H1 (cell line): ENCODE measurements around the gene OPCML. TPM values are rescaled to one million over a fixed set of nuclear protein-coding genes. Genes with fewer than 3 reads are reported as not detected.
A peak's percentile ranks its signal among the peaks of the same experiment; 100 is the strongest.

Experiments
- CTCF ChIA-PET: fragments of 300-600 bp; sonication (Branson Sonifier 250); formaldehyde crosslinking; loops from one replicate; lab custom pipeline; 2021; ENCODE audit not compliant: partially characterized antibody; lab: Charles Lee
- POLR2A ChIA-PET: fragments of 300-600 bp; sonication (Branson Sonifier 250); formaldehyde crosslinking; loops from one replicate; lab custom pipeline; 2021; ENCODE audit warnings: inconsistent platforms; ENCODE audit not compliant: partially characterized antibody; lab: Charles Lee
- DNase-seq, 2 experiments: peaks; one replicate each; pipeline versions ENCODE4 v3.0.0 to v3.0.0-alpha.2; 2010 to 2022; ENCODE audit warnings: low spot score in 2 of 2, low read depth in 1 of 2, mixed read lengths in 1 of 2
- FAIRE-seq: peaks from 2 replicates; lab custom pipeline; 2011; peaks lifted over from hg19 to GRCh38; lab: Jason Lieb, UNC
- H2AFZ ChIP-seq: 2 replicates; pipeline ENCODE4 v1.8.1; 2012; ENCODE audit warnings: low read length, inconsistent platforms
- H2AK5ac ChIP-seq: 2 replicates; pipeline ENCODE4 v1.6.1; 2013; ENCODE audit warnings: low read depth, low read length
- H2BK120ac ChIP-seq: replicated peaks from 2 replicates; pipeline ENCODE3; 2013; ENCODE audit warnings: low read depth, low read length, inconsistent platforms
- H2BK12ac ChIP-seq: 2 replicates; pipeline ENCODE4 v1.6.1; 2013; ENCODE audit warnings: low read depth, low read length
- H2BK15ac ChIP-seq: 2 replicates; pipeline ENCODE4 v1.6.1; 2013; ENCODE audit warnings: low read length
- H2BK20ac ChIP-seq: 2 replicates; pipeline ENCODE4 v1.6.1; 2013; ENCODE audit warnings: low read length
- H2BK5ac ChIP-seq: 2 replicates; pipeline ENCODE4 v1.6.1; 2013; ENCODE audit warnings: low read depth, low read length
- H3K14ac ChIP-seq: 2 replicates; pipeline ENCODE4 v1.6.1; 2013; ENCODE audit warnings: inconsistent platforms; ENCODE audit not compliant: insufficient read length
- H3K18ac ChIP-seq: 2 replicates; pipeline ENCODE4 v1.6.1; 2013; ENCODE audit warnings: low read length; ENCODE audit errors: extremely low read depth
- H3K23ac ChIP-seq: 2 replicates; pipeline ENCODE4 v1.6.1; 2013; ENCODE audit warnings: inconsistent platforms; ENCODE audit not compliant: insufficient read length
- H3K23me2 ChIP-seq: 2 replicates; pipeline ENCODE4 v1.6.1; 2013; ENCODE audit warnings: low read depth, low read length
- H3K27ac ChIP-seq: 2 replicates; pipeline ENCODE4 v1.6.1; 2011; ENCODE audit warnings: low read depth, low read length, inconsistent platforms
- H3K27me3 ChIP-seq, 4 experiments: replicated peaks in 1 of 4; 1 replicate in 1 of 4; 2 replicates in 3 of 4; pipeline versions ENCODE4 v1.6.1 to v1.8.1; 2011 to 2013; ENCODE audit warnings: low read length in 3 of 4, mild to moderate bottlenecking in 3 of 4, inconsistent platforms in 2 of 4, mixed read lengths in 2 of 4, moderate library complexity in 1 of 4; ENCODE audit not compliant: control insufficient read depth in 3 of 4, insufficient read depth in 3 of 4; ENCODE audit errors: extremely low read depth in 1 of 4
- H3K36me3 ChIP-seq, 4 experiments: 2 replicates each; pipeline versions ENCODE4 v1.6.1 to v1.8.1; 2011 to 2013; ENCODE audit warnings: mild to moderate bottlenecking in 4 of 4, low read length in 3 of 4, moderate library complexity in 2 of 4, control low read depth in 1 of 4, inconsistent platforms in 1 of 4; ENCODE audit not compliant: insufficient read depth in 4 of 4, control insufficient read depth in 2 of 4
- H3K4ac ChIP-seq: replicated peaks from 2 replicates; pipeline ENCODE3; 2013; ENCODE audit warnings: low read length, low read depth, mixed read lengths, inconsistent platforms; ENCODE audit not compliant: insufficient read length
- H3K4me1 ChIP-seq, 4 experiments: replicated peaks in 1 of 4; 1 replicate in 1 of 4; 2 replicates in 3 of 4; pipeline versions ENCODE4 v1.6.1 to v1.8.1; 2011 to 2013; ENCODE audit warnings: low read length in 3 of 4, inconsistent platforms in 2 of 4, mixed read lengths in 1 of 4; ENCODE audit not compliant: insufficient read depth in 4 of 4, control insufficient read depth in 3 of 4
- H3K4me2 ChIP-seq, 2 experiments: 2 replicates each; pipeline versions ENCODE4 v1.6.1 to v1.8.1; 2011 to 2013; ENCODE audit warnings: low read depth in 2 of 2, low read length in 2 of 2, control low read depth in 1 of 2, inconsistent platforms in 1 of 2, mild to moderate bottlenecking in 1 of 2; ENCODE audit not compliant: insufficient read depth in 1 of 2
- H3K4me3 ChIP-seq, 4 experiments: fragments of 200-600, 300-600 bp in 1 of 4; sonication (generic), shearing (Covaris generic), sonication (Bioruptor Twin) in 1 of 4; 2 replicates each; pipeline versions ENCODE4 v1.5.1 to v1.8.1; 2011 to 2016; ENCODE audit warnings: low read length in 4 of 4, low read depth in 3 of 4, control low read depth in 2 of 4, inconsistent platforms in 2 of 4, mild to moderate bottlenecking in 2 of 4, mixed read lengths in 1 of 4, moderate library complexity in 1 of 4; ENCODE audit not compliant: insufficient read depth in 2 of 4; ENCODE audit errors: extremely low read depth in 1 of 4
- H3K56ac ChIP-seq: replicated peaks from 2 replicates; pipeline ENCODE3; 2013; ENCODE audit warnings: low read depth, mild to moderate bottlenecking, mixed read lengths, low read length, inconsistent platforms; ENCODE audit not compliant: insufficient read length
- H3K79me1 ChIP-seq: 2 replicates; pipeline ENCODE4 v1.6.1; 2013; ENCODE audit warnings: low read depth, low read length, control low read depth
- H3K79me2 ChIP-seq, 2 experiments: 2 replicates each; pipeline versions ENCODE4 v1.6.1 to v1.8.1; 2012 to 2013; ENCODE audit warnings: low read length in 2 of 2, mild to moderate bottlenecking in 2 of 2, inconsistent platforms in 1 of 2; ENCODE audit not compliant: insufficient read depth in 2 of 2, control insufficient read depth in 1 of 2
- H3K9ac ChIP-seq, 4 experiments: replicated peaks in 1 of 4; 1 replicate in 1 of 4; 2 replicates in 3 of 4; pipeline versions ENCODE4 v1.6.1 to v1.8.1; 2011 to 2013; ENCODE audit warnings: low read depth in 3 of 4, low read length in 3 of 4, control low read depth in 2 of 4, mild to moderate bottlenecking in 2 of 4, moderate library complexity in 2 of 4, inconsistent platforms in 1 of 4; ENCODE audit errors: extremely low read depth in 1 of 4
- H3K9me3 ChIP-seq, 2 experiments: 2 replicates each; pipeline versions ENCODE4 v1.6.1 to v1.8.1; 2012 to 2013; ENCODE audit warnings: mild to moderate bottlenecking in 2 of 2, moderate library complexity in 2 of 2, control low read depth in 1 of 2, inconsistent platforms in 1 of 2, low read depth in 1 of 2, low read length in 1 of 2, mixed read lengths in 1 of 2; ENCODE audit not compliant: insufficient read depth in 2 of 2
- H4K20me1 ChIP-seq, 2 experiments: replicated peaks in 1 of 2; 2 replicates each; pipeline versions ENCODE3 to v1.8.1; 2011 to 2013; ENCODE audit warnings: inconsistent platforms in 2 of 2, low read length in 2 of 2, mild to moderate bottlenecking in 1 of 2; ENCODE audit not compliant: insufficient read depth in 2 of 2, control insufficient read depth in 1 of 2
- H4K5ac ChIP-seq: 2 replicates; pipeline ENCODE4 v1.6.1; 2013; ENCODE audit warnings: low read length, low read depth, mixed read lengths, inconsistent platforms; ENCODE audit not compliant: insufficient read length
- H4K8ac ChIP-seq: 2 replicates; pipeline ENCODE4 v1.8.0; 2013; ENCODE audit warnings: mild to moderate bottlenecking, moderate library complexity, low read length, inconsistent platforms; ENCODE audit not compliant: insufficient read depth; ENCODE audit errors: extremely low read depth
- H4K91ac ChIP-seq: replicated peaks from 2 replicates; pipeline ENCODE3; 2013; ENCODE audit warnings: low read length, mixed read lengths, inconsistent platforms; ENCODE audit not compliant: insufficient read length
- ATF3 ChIP-seq: IDR thresholded peaks from 2 replicates; pipeline ENCODE4 v1.6.1; 2011; ENCODE audit warnings: low read depth, mild to moderate bottlenecking, low read length; ENCODE audit not compliant: insufficient read depth
- CHD1 ChIP-seq: IDR thresholded peaks from 2 replicates; pipeline ENCODE4 v1.6.1; 2012; ENCODE audit warnings: low read depth, low read length, improper control_type of control experiment
- GTF2F1 ChIP-seq: IDR thresholded peaks from 2 replicates; pipeline ENCODE4 v1.6.1; 2012; ENCODE audit warnings: low read depth, low read length, improper control_type of control experiment, borderline replicate concordance
- HDAC2 ChIP-seq, 2 experiments: fragments of 300-600 bp in 1 of 2; sonication (generic) in 1 of 2; IDR thresholded peaks; 2 replicates each; pipeline ENCODE4 v1.6.1; 2011 to 2012; ENCODE audit warnings: low read depth in 2 of 2, low read length in 2 of 2, mild to moderate bottlenecking in 2 of 2, moderate library complexity in 2 of 2, borderline replicate concordance in 1 of 2, inconsistent platforms in 1 of 2
- JUN ChIP-seq: IDR thresholded peaks from 2 replicates; pipeline ENCODE4 v1.6.1; 2011; ENCODE audit warnings: low read depth, mild to moderate bottlenecking, improper control_type of control experiment, low read length
- POU5F1 ChIP-seq: IDR thresholded peaks from 2 replicates; pipeline ENCODE4 v1.6.1; 2011; ENCODE audit warnings: low read depth, mild to moderate bottlenecking, low read length, moderate library complexity
- RXRA ChIP-seq: IDR thresholded peaks from 2 replicates; pipeline ENCODE4 v1.6.1; 2011; ENCODE audit warnings: low read depth, mild to moderate bottlenecking, low read length, moderate library complexity; ENCODE audit not compliant: insufficient read depth
- SIN3A ChIP-seq, 2 experiments: IDR thresholded peaks in 1 of 2; conservative IDR thresholded peaks in 1 of 2; 2 replicates each; pipeline ENCODE4 v1.6.1; 2011 to 2012; ENCODE audit warnings: low read length in 2 of 2, improper control_type of control experiment in 1 of 2, low read depth in 1 of 2, mild to moderate bottlenecking in 1 of 2
- SIX5 ChIP-seq: IDR thresholded peaks from 2 replicates; pipeline ENCODE4 v1.6.1; 2011; ENCODE audit warnings: mild to moderate bottlenecking, low read depth, low read length
- TCF12 ChIP-seq: IDR thresholded peaks from 2 replicates; pipeline ENCODE4 v1.6.1; 2011; ENCODE audit warnings: low read depth, mild to moderate bottlenecking, low read length
- ZNF274 ChIP-seq: IDR thresholded peaks from 2 replicates; pipeline ENCODE4 v1.7.0; 2012; ENCODE audit warnings: low read length, borderline replicate concordance; ENCODE audit errors: extremely low read depth
- WGBS, 2 experiments: shearing (Covaris generic) in 1 of 2; methylation state at CpG; one replicate each; pipeline versions ENCODE4 v1.1.6 to v1.1.7; 2013 to 2015; ENCODE audit warnings: low lambda C conversion rate in 2 of 2, mixed read lengths in 2 of 2, inconsistent platforms in 1 of 2, low coverage in 1 of 2, missing lambda C conversion rate in 1 of 2; ENCODE audit not compliant: insufficient replicate concordance in 2 of 2, insufficient coverage in 1 of 2, insufficient read length in 1 of 2; ENCODE audit errors: extremely low coverage in 1 of 2, missing lambda C conversion rate in 1 of 2; 5-methylcytosine and 5-hydroxymethylcytosine counted together
- polyA plus RNA-seq, 7 experiments: library from polyadenylated mRNA; depleted of rRNA in 3 of 7; stranded (reverse) in 5 of 7; unstranded in 2 of 7; fragments of >200 nt in 5 of 7; fragments of 200-250 nt in 2 of 7; gene quantifications; 1 replicate in 5 of 7; 2 replicates in 1 of 7; 4 replicates in 1 of 7; pipeline versions ENCODE4 v1.2.1 to v1.2.3, GENCODE V29; 2011 to 2013; ENCODE audit warnings: missing spikeins in 2 of 7, mixed read lengths in 2 of 7
- total RNA-seq: library from RNA; stranded (reverse); fragmentation: NEBNext Ultra II Directional; extraction: Animal tissue kit (Norgen Biotek cat#: 25700); gene quantifications from 2 replicates; pipeline ENCODE4 v1.2.1, GENCODE V29; 2021

The OPCML gene
- total and polyA plus RNA-seq, 2 of the 8 experiments (the other 6 are each of a cell fraction or from before 2014, with no cell fraction given), result 2.3 to 3.1 TPM

- Histone ChIP-seq H3K4me2 (no peak overlapping the region), H3K9ac (no peak overlapping the region), H4K8ac (no peak overlapping the region), H3K4me1 (peaks cover 3 to 9% (median 7%) of the 10 kb centered on the region in 4 experiments; a peak in 6 of 7 replicates), H3K36me3 (no peaks in the 10 kb centered on the region), H4K5ac (no peak overlapping the region), H3K4me3 (no peak overlapping the region), H3K23ac (no peak overlapping the region), H4K20me1 (no peaks in the 10 kb centered on the region), H3K79me1 (no peaks in the 10 kb centered on the region), H2BK120ac (peak overlapping the region; percentile 45), H3K14ac (no peak overlapping the region), H3K18ac (0 out of 2 replicates have a peak overlapping the region, but pooled peaks have one; percentile 39), H2AFZ (peak overlapping the region; percentile 81; the same call in 1 of the 2 replicates), H3K23me2 (no peaks in the 10 kb centered on the region), H3K4ac (peak overlapping the region; percentile 41), H4K91ac (no peak overlapping the region), H2BK5ac (0 out of 2 replicates have a peak overlapping the region, but pooled peaks have one; percentile 10), H2BK12ac (no peak overlapping the region; the same call in 1 of the 2 replicates), H2AK5ac (no peak overlapping the region), H3K27me3 (no peaks in the 10 kb centered on the region), H3K9me3 (no peaks in the 10 kb centered on the region), H3K79me2 (no peaks in the 10 kb centered on the region), H3K56ac (no peak overlapping the region), H2BK15ac (peak overlapping the region; percentile 82; the same call in 1 of the 2 replicates), H2BK20ac (no peak overlapping the region), H3K27ac (no peak overlapping the region)
- CTCF ChIA-PET, result interaction anchor here (0.6 to 1.6 kb wide), 4 partner anchors 12 to 102 kb away, joined by 3 to 5 read pairs (median 4); no protein-coding TSS in a partner anchor
- FAIRE-seq (no peak), DNase-seq (no peak)
- POLR2A ChIA-PET, result no interaction called here
- WGBS, 2 experiments, result 86% methylated on average over 16 of the region's 18 CpGs; no CpG with 5 or more reads in 1 of the 2 experiments
- TF ChIP-seq CHD1 (no peak), GTF2F1 (no peak), SIN3A (conservative IDR thresholded peaks at IDR 0.05 in 1 of 2, IDR thresholded peaks at IDR 0.05 in 1 of 2; ENCODE audit: low read depth in 1 of 2, low read length in 2 of 2) (no peak), POU5F1 (no peak), SIX5 (no peak), HDAC2 (IDR thresholded peaks at IDR 0.05; ENCODE audit: borderline replicate concordance in 1 of 2, low read depth in 2 of 2, low read length in 2 of 2) (no peak), TCF12 (no peak), JUN (no peak), RXRA (no peak), ATF3 (no peak), ZNF274 (no peak)
Observed at GRCh38 chr11:132839236-132839945, 692.9 kb downstream of the OPCML start.
